ENCODE measurements around the gene IP6K2. TPM values are rescaled to one million over a fixed set of nuclear protein-coding genes. Genes with fewer than 3 reads are reported as not detected.

The IP6K2 gene
- total and polyA plus RNA-seq, 2 experiments from 2014 or later = 57.4 to 59.6 TPM

DNA sequence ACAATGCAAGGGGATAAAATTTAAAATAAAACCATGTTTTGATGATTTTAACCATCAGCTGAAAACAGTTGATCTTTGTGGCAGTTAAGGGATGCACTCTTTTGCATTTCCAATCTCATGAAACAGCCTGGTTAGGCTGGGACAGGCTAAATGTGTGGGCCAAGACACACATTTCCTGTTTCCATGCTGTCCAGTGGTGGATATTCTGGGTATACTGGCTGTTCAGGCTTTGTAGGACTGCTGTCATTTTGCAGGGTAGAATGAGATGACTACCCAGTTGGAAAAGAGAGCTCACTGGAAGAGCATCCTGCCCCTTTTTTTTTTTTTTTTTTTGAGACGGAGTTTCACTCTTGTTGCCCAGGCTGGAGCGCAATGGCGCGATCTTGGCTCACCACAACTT, 42.0 kb upstream of the IP6K2 start:
- no peaks in the 10 kb centered on the region for H3K27me3 ChIP-seq (replicated peaks; ENCODE audit: insufficient read depth)
- no peak overlapping the region for H2AFZ ChIP-seq
- no peak overlapping the region for H3K27ac ChIP-seq
- H3K36me3 ChIP-seq (ENCODE audit: low read depth) = peaks cover 3% of the 10 kb centered on the region
- no peak for DNase-seq
- H3F3A ChIP-seq (ENCODE audit: insufficient read depth) = no peaks in the 10 kb centered on the region
- in situ Hi-C loops (cut with MboI) = no loop called here
- 98 to 100% methylated on average over 4 of the region's 4 CpGs for WGBS, 2 experiments (ENCODE audit: low coverage in 1 of 2, low lambda C conversion rate in 2 of 2, missing lambda C conversion rate in 2 of 2)
- no peak overlapping the region for H3K9ac ChIP-seq
- no peaks in the 10 kb centered on the region for H4K20me1 ChIP-seq (ENCODE audit: insufficient read depth)
- no peaks in the 10 kb centered on the region for H3K4me1 ChIP-seq (ENCODE audit: insufficient read depth)
- no peak overlapping the region for H3K4me2 ChIP-seq (ENCODE audit: unreplicated experiment)
- H3K9me3 ChIP-seq (ENCODE audit: low read depth) = no peaks in the 10 kb centered on the region
- no peak overlapping the region for H3K4me3 ChIP-seq
- TF ChIP-seq EZH2 (IDR thresholded peaks at IDR 0.05; ENCODE audit: insufficient read depth, poor library complexity, severe bottlenecking) (no peak), EZH2phosphoT487 (IDR thresholded peaks at IDR 0.05; ENCODE audit: insufficient read depth, low read depth) (no peak)
- H3K9me2 ChIP-seq (ENCODE audit: insufficient read depth) = no peaks in the 10 kb centered on the region
- H3K79me2 ChIP-seq (ENCODE audit: insufficient read depth) = no peaks in the 10 kb centered on the region

DNA sequence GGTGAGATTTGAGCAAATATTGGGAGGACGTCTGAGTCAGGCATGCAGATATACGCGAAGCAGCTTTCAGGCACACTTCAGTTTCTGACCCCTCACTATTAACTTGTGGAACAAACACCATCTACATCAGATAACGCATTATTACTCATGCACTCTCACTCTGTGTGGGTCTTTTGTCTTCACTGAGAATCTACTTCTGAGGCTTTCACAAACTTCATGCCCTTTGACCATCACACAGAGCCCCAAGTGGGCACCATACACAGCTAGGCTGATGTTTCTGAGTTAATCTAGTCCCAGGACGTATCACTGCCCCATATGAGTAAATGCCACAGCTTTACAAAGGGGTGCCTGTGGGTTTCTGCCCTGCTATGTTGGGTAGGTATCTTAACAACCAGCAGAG, 39.6 kb upstream of the IP6K2 start:
- Histone ChIP-seq H3K27me3 (replicated peaks; ENCODE audit: insufficient read depth) (no peaks in the 10 kb centered on the region), H3K9ac (no peak overlapping the region), H3K9me2 (ENCODE audit: insufficient read depth) (no peaks in the 10 kb centered on the region), H3K4me2 (ENCODE audit: unreplicated experiment) (no peak overlapping the region), H3K79me2 (ENCODE audit: insufficient read depth) (no peaks in the 10 kb centered on the region), H3K9me3 (ENCODE audit: low read depth) (no peaks in the 10 kb centered on the region), H3K4me1 (ENCODE audit: insufficient read depth) (no peaks in the 10 kb centered on the region), H3K36me3 (ENCODE audit: low read depth) (no peaks in the 10 kb centered on the region; the same call in none of the 2 replicates), H3K4me3 (no peak overlapping the region), H4K20me1 (ENCODE audit: insufficient read depth) (no peaks in the 10 kb centered on the region), H2AFZ (no peak overlapping the region), H3K27ac (no peak overlapping the region), H3F3A (ENCODE audit: insufficient read depth) (no peaks in the 10 kb centered on the region)
- 95 to 97% methylated on average over 5 of the region's 5 CpGs for whole genome bisulfite sequencing, 2 experiments (ENCODE audit: low coverage in 1 of 2, low lambda C conversion rate in 2 of 2, missing lambda C conversion rate in 2 of 2)
- no peak for DNase-seq
- in situ Hi-C loops (cut with MboI) = no loop called here
- TF ChIP-seq EZH2 (IDR thresholded peaks at IDR 0.05; ENCODE audit: insufficient read depth, poor library complexity, severe bottlenecking) (no peak), EZH2phosphoT487 (IDR thresholded peaks at IDR 0.05; ENCODE audit: insufficient read depth, low read depth) (no peak)

DNA sequence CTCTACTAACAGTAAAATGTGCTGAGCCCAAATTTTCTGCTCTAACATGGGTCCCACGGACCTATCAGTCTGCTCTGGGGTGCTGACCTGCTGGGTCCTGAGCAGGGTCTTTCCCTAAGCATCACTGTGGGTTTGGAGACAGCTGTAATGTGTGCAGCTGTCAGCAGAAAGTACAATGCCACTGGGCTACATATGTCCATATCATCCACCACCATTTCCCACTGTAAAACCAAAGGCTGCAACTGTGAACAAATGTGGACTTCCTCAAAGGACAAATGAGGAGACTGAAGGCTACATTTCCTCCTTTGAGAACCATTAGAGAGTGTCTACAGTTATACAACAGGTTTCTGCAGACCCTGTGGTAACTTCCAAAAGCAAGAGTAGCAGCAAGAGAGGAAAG, 33.8 kb upstream of the IP6K2 start:
- no peak overlapping the region for H3K9ac ChIP-seq
- H3K79me2 ChIP-seq (ENCODE audit: insufficient read depth) = no peaks in the 10 kb centered on the region
- no peaks in the 10 kb centered on the region for H3K9me3 ChIP-seq (ENCODE audit: low read depth)
- WGBS, 2 experiments (ENCODE audit: low coverage in 1 of 2, low lambda C conversion rate in 2 of 2, missing lambda C conversion rate in 2 of 2) = 86 to 100% methylated on average over 1 of the region's 1 CpG
- no peak overlapping the region for H3K4me2 ChIP-seq (ENCODE audit: unreplicated experiment)
- DNase-seq = no peak
- no peaks in the 10 kb centered on the region for H3K27me3 ChIP-seq (replicated peaks; ENCODE audit: insufficient read depth)
- in situ Hi-C loops (cut with MboI) = no loop called here
- H3K4me3 ChIP-seq = no peak overlapping the region
- no peaks in the 10 kb centered on the region for H3K4me1 ChIP-seq (ENCODE audit: insufficient read depth)
- H3K36me3 ChIP-seq (ENCODE audit: low read depth) = peaks cover 3% of the 10 kb centered on the region
- H2AFZ ChIP-seq = no peak overlapping the region
- no peaks in the 10 kb centered on the region for H3F3A ChIP-seq (ENCODE audit: insufficient read depth)
- no peaks in the 10 kb centered on the region for H3K9me2 ChIP-seq (ENCODE audit: insufficient read depth)
- TF ChIP-seq EZH2 (IDR thresholded peaks at IDR 0.05; ENCODE audit: insufficient read depth, poor library complexity, severe bottlenecking) = no peak
- no peak for TF ChIP-seq EZH2phosphoT487 (IDR thresholded peaks at IDR 0.05; ENCODE audit: insufficient read depth, low read depth)
- H3K27ac ChIP-seq = no peak overlapping the region
- no peaks in the 10 kb centered on the region; the same call in 1 of the 2 replicates for H4K20me1 ChIP-seq (ENCODE audit: insufficient read depth)

GRCh38 chr3:48748754-48749153, 31.7 kb upstream of the IP6K2 start:
- peaks cover 6% of the 10 kb centered on the region; the same call in 1 of the 2 replicates for H3K36me3 ChIP-seq (ENCODE audit: low read depth)
- H3K27me3 ChIP-seq (replicated peaks; ENCODE audit: insufficient read depth) = no peaks in the 10 kb centered on the region
- no peaks in the 10 kb centered on the region for H3K9me3 ChIP-seq (ENCODE audit: low read depth)
- H3K9ac ChIP-seq = no peak overlapping the region
- H3K79me2 ChIP-seq (ENCODE audit: insufficient read depth) = no peaks in the 10 kb centered on the region
- in situ Hi-C loops (cut with MboI) = no loop called here
- no peaks in the 10 kb centered on the region for H3K9me2 ChIP-seq (ENCODE audit: insufficient read depth)
- H3K4me1 ChIP-seq (ENCODE audit: insufficient read depth) = no peaks in the 10 kb centered on the region
- no peaks in the 10 kb centered on the region; the same call in 1 of the 2 replicates for H4K20me1 ChIP-seq (ENCODE audit: insufficient read depth)
- H2AFZ ChIP-seq = no peak overlapping the region
- H3K4me3 ChIP-seq = no peak overlapping the region
- H3K4me2 ChIP-seq (ENCODE audit: unreplicated experiment) = no peak overlapping the region
- no peaks in the 10 kb centered on the region for H3F3A ChIP-seq (ENCODE audit: insufficient read depth)
- no peak for DNase-seq
- WGBS, 2 experiments (ENCODE audit: low coverage in 1 of 2, low lambda C conversion rate in 2 of 2, missing lambda C conversion rate in 2 of 2) = 94 to 98% methylated on average over 3 of the region's 3 CpGs
- no peak overlapping the region for H3K27ac ChIP-seq
- no peak for TF ChIP-seq EZH2 (IDR thresholded peaks at IDR 0.05; ENCODE audit: insufficient read depth, poor library complexity, severe bottlenecking)
- no peak for TF ChIP-seq EZH2phosphoT487 (IDR thresholded peaks at IDR 0.05; ENCODE audit: insufficient read depth, low read depth)

- Histone ChIP-seq H3F3A (ENCODE audit: insufficient read depth) (no peaks in the 10 kb centered on the region), H3K9ac (no peak overlapping the region), H4K20me1 (ENCODE audit: insufficient read depth) (no peaks in the 10 kb centered on the region; the same call in 1 of the 2 replicates), H3K9me3 (ENCODE audit: low read depth) (no peaks in the 10 kb centered on the region), H3K4me3 (no peak overlapping the region), H3K27ac (no peak overlapping the region), H3K9me2 (ENCODE audit: insufficient read depth) (no peaks in the 10 kb centered on the region), H3K27me3 (replicated peaks; ENCODE audit: insufficient read depth) (no peaks in the 10 kb centered on the region), H3K36me3 (ENCODE audit: low read depth) (peaks cover 6% of the 10 kb centered on the region; the same call in 1 of the 2 replicates), H3K79me2 (ENCODE audit: insufficient read depth) (no peaks in the 10 kb centered on the region), H2AFZ (no peak overlapping the region), H3K4me2 (ENCODE audit: unreplicated experiment) (no peak overlapping the region), H3K4me1 (ENCODE audit: insufficient read depth) (no peaks in the 10 kb centered on the region)
- in situ Hi-C loops (cut with MboI) = no loop called here
- no peak for TF ChIP-seq EZH2 (IDR thresholded peaks at IDR 0.05; ENCODE audit: insufficient read depth, poor library complexity, severe bottlenecking)
- no peak for TF ChIP-seq EZH2phosphoT487 (IDR thresholded peaks at IDR 0.05; ENCODE audit: insufficient read depth, low read depth)
- DNase-seq = no peak
- WGBS, 2 experiments (ENCODE audit: low coverage in 1 of 2, low lambda C conversion rate in 2 of 2, missing lambda C conversion rate in 2 of 2) = 73 to 79% methylated on average over 4 of the region's 4 CpGs
Measured at GRCh38 chr3:48747706-48748105, 30.7 kb upstream of the IP6K2 start.
